Measurements from ENCODE around the gene SPACA7. TPM values are rescaled to one million over a fixed set of nuclear protein-coding genes. Genes with fewer than 3 reads are reported as not detected.

SPACA7 gene
- total RNA-seq, 1 experiment from 2014 or later = not detected

DNA sequence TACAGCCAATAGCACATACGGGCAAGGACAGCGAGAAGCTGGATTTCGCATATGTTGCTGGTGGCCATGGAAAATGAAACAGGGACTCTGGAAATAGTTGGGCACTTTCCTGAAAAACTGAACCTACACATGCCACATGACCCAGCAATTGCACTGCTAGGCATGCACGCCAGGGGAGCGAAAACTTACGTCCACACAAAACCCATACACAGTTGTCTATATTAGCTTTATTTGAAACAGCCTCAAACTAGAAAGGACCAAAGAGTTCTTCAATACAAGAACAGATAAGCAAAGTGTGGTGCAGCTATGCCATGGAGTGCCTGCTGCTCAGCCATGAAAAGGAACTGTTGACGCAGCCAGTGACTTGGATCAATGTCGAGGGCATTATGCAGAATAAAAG is 7.3 kb upstream of the SPACA7 start:
- Histone ChIP-seq H4K91ac (ENCODE audit: insufficient read length, low read depth, low read length) (no peak overlapping the region), H3K18ac (ENCODE audit: insufficient read length, low read depth, low read length) (no peak overlapping the region), H4K20me1 (ENCODE audit: control insufficient read depth, insufficient read depth, insufficient read length) (no peaks in the 10 kb centered on the region), H3K23me2 (ENCODE audit: insufficient read length, low read depth, low read length, poor library complexity, severe bottlenecking) (no peaks in the 10 kb centered on the region), H3K27ac (ENCODE audit: insufficient read length, low read depth, low read length) (no peak overlapping the region), H3K4me1 (ENCODE audit: insufficient read depth, low read length) (0 out of 2 replicates have a peak, but pooled peaks cover 2% of the 10 kb centered on the region), H3K23ac (ENCODE audit: insufficient read length, low read depth, low read length) (no peak overlapping the region), H2BK5ac (ENCODE audit: insufficient read length, low read length) (no peak overlapping the region), H2BK12ac (ENCODE audit: insufficient read length, low read depth, low read length) (no peak overlapping the region), H3K56ac (ENCODE audit: insufficient read length, low read depth, low read length) (no peak overlapping the region), H3K14ac (ENCODE audit: insufficient read depth, low read length) (no peak overlapping the region), H4K8ac (replicated peaks; ENCODE audit: insufficient read length, low read depth, low read length) (no peak overlapping the region), H4K5ac (ENCODE audit: insufficient read length, low read depth, low read length) (no peak overlapping the region), H3T11ph (ENCODE audit: low read length) (no peak overlapping the region), H2BK120ac (ENCODE audit: low read depth, low read length, poor library complexity, severe bottlenecking) (no peak overlapping the region), H2BK20ac (ENCODE audit: low read depth, low read length, poor library complexity, severe bottlenecking) (no peak overlapping the region), H3K79me2 (ENCODE audit: insufficient read depth, low read length) (no peaks in the 10 kb centered on the region), H3K79me1 (ENCODE audit: insufficient read depth, low read depth, low read length, poor library complexity, severe bottlenecking) (no peaks in the 10 kb centered on the region), H3K27me3 (ENCODE audit: insufficient read depth, low read length) (no peaks in the 10 kb centered on the region), H2BK15ac (ENCODE audit: low read depth, low read length) (no peak overlapping the region), H3K9ac (ENCODE audit: extremely low read depth, insufficient read length, low read length) (no peak overlapping the region), H3K4me2 (ENCODE audit: insufficient read depth, insufficient read length, low read length) (no peak overlapping the region), H3K9me3 (ENCODE audit: control insufficient read depth, low read depth, low read length) (no peaks in the 10 kb centered on the region), H3K4ac (ENCODE audit: low read depth, low read length) (no peak overlapping the region), H2AK5ac (ENCODE audit: insufficient read length, low read length) (no peak overlapping the region), H2AFZ (ENCODE audit: low read length) (no peak overlapping the region)
- H3K27me3 Mint-ChIP-seq (ENCODE audit: low read depth) = peaks cover 21% of the 10 kb centered on the region
- DNase-seq = no peak
- H3K4me1 Mint-ChIP-seq = peaks cover 2 to 5% of the 10 kb centered on the region in 2 experiments
- no CpG with 5 or more reads among the region's 8 CpGs for WGBS (ENCODE audit: extremely low coverage, insufficient read length, low lambda C conversion rate)
- peaks cover 9 to 13% of the 10 kb centered on the region in 2 experiments for H3K9me3 Mint-ChIP-seq
- peaks cover 0 to 5% (median 5%) of the 10 kb centered on the region in 3 experiments; a peak in 3 of 7 replicates for H3K36me3 Mint-ChIP-seq (ENCODE audit: insufficient read depth in 1 of 3, low read depth in 3 of 3)
- no peak overlapping the region for H3K27ac Mint-ChIP-seq
- TF ChIP-seq, protein P1, sequence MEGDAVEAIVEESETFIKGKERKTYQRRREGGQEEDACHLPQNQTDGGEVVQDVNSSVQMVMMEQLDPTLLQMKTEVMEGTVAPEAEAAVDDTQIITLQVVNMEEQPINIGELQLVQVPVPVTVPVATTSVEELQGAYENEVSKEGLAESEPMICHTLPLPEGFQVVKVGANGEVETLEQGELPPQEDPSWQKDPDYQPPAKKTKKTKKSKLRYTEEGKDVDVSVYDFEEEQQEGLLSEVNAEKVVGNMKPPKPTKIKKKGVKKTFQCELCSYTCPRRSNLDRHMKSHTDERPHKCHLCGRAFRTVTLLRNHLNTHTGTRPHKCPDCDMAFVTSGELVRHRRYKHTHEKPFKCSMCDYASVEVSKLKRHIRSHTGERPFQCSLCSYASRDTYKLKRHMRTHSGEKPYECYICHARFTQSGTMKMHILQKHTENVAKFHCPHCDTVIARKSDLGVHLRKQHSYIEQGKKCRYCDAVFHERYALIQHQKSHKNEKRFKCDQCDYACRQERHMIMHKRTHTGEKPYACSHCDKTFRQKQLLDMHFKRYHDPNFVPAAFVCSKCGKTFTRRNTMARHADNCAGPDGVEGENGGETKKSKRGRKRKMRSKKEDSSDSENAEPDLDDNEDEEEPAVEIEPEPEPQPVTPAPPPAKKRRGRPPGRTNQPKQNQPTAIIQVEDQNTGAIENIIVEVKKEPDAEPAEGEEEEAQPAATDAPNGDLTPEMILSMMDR (conservative IDR thresholded peaks at IDR 0.05) = no peak
- no peak overlapping the region for H3K4me3 Mint-ChIP-seq
